GM19193 (cell line): ENCODE data around the gene PSME3IP1.

Experiments used
- POLR2A ChIP-seq: IDR thresholded peaks from 4 replicates; pipeline ENCODE4 v1.6.1; 2011; ENCODE audit not compliant: insufficient read depth, insufficient read length; ENCODE audit errors: extremely low read depth

Gene PSME3IP1

DNA sequence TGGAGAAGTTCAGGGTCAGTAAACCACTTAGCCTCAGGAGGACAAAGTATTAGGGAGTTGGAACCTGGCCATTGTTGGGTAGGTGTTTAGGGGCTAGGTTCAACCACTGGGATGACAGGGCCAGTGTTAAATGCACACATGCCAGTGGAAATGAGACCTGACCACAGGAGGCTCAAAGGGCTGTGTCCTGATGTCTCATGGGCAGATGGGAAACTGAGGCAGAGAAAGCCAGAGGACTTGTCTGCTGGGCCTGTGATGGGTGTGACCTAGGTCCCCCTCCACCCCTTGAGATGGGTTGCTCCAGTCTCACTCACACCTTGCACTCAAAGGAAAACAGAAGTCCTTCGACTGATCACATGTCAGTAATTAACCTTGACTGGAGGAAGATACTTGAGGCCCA is 77.4 kb downstream of the PSME3IP1 start:
- no peak for TF ChIP-seq POLR2A

DNA sequence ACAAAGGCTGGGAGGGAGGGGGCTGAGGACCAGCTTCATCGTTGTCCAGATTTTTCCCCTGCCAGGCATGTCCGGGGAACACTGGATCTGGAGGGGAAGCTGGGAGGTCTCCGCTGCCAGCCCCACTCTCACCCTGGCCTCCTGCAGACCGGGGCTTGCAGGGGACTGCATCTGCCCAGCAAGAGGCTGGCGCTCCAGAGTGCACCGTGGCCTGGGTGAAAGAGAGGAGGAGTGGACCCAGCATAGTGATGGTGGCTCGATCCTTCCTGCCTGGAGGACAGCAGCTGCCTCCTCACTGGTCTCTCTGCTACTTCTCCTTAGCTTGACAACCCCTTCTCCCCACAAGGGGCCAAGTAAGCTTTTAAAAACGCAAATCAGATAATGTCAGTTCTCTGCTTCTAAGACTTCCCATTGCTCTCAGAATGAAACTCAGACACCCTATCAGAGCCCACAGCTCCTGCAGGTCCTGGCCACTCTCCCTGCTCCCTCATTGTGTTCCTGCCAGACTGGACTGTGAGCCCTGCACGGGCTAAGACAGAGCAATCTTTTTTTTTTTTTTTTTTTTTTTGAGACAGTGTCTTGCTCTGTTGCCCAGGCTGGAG is 78.4 kb downstream of the PSME3IP1 start:
- TF ChIP-seq POLR2A = no peak

DNA sequence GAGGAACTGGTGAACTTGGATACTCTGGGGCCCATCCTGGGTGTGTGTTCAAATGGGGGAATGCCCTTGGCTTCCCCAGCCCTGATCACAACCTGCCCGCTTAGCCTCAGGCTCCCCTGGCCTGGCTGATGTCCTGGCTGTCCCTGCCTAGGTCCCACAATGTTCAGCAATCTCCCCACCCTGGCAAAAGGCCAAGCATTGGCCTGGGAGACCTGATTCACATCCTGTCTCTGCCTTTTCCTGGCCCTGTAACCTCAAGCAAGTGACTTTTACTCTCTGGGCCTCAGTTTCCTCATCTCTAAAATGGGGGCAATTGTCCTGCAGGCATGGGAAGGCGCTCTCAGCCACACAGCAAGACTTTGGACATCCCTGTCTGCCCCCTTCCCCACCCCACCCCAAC is 79.1 kb downstream of the PSME3IP1 start:
- no peak for TF ChIP-seq POLR2A

GRCh38 chr16:57105184-57105583 is 80.7 kb downstream of the PSME3IP1 start:
- TF ChIP-seq POLR2A = no peak

DNA sequence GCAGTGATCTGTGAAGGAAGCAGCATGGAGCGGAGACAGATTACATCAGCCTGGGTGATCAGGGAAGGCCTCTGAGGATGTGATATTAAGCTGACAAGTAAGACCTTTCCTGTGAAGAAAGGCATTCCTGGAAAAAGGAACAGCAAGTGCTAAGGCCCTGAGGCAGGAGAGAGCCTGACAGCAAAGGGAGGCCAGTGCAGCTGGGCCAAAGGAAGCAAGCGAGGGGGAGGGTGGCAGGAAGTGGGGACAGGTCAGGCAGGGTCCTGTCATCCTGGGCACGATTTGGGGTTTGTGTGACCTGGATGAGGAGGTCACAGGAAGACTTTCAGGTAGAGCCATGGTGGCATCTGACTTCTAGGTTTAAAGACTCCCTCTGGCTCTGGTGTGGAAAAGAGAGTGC is 81.1 kb downstream of the PSME3IP1 start:
- no peak for TF ChIP-seq POLR2A

DNA sequence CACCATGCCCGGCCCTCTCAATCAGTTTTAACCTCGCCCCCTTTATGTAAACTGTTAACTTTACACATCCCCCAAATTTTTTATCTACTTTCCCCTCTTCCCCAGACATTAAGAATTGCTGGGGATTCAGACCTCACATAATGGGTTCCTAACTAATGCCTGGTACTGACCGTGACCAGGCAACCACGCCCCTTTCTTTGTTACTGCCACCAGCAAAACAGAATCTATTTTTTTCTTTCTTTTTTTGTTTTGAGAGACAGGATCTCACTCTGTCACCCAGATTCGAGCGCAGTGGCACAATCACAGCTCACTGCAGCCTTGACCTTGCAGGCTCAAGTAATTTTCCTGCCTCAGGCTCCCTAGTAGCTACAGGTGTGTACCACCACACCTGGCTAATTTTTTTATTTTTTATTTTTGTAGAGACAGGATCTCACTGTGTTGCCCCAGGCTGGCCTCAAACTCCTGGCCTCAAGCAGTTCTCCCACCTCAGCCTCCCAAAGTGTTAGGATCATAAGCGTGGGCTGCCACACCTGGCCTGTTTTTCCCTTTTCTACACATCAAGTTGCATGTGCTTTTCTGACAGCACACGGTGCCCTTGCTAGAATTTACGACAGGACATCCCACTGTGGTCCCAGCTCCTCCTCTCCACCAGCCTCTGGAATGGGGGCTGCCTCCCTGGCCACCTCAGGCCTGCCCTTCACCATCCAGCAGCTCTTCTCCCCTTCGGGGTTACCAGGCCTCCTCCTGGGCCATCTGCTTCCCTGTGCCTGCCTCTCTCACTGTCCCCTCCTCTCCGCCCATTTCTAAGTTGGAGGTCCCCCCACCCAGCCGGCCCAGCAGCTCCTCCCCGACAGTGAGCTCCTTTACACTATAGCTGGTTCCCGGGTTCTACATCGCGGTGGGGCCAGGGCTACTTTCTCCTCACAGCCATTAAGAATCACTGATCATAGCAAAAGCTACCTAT is 82.7 kb downstream of the PSME3IP1 start:
- no peak for TF ChIP-seq POLR2A
